GM12878 (cell line): ENCODE results near the gene CARD10. TPM values are rescaled to one million over a fixed set of nuclear protein-coding genes. Genes with fewer than 3 reads are reported as not detected.

Source experiments
- ATF7 ChIP-seq: fragments of 450-650 bp; IDR thresholded peaks from 2 replicates; pipeline ENCODE4 v1.6.1; 2016; ENCODE audit warnings: low read depth, mild to moderate bottlenecking
- CREB1 ChIP-seq: IDR thresholded peaks from 2 replicates; pipeline ENCODE4 v1.6.1; 2012; ENCODE audit warnings: low read depth, mild to moderate bottlenecking, inconsistent platforms
- DPF2 ChIP-seq: fragments of 450-650 bp; IDR thresholded peaks from 2 replicates; pipeline ENCODE4 v1.6.1; 2017; ENCODE audit warnings: mild to moderate bottlenecking
- HDAC2 ChIP-seq: fragments of 200-600 bp; sonication (generic); IDR thresholded peaks from 2 replicates; pipeline ENCODE4 v1.6.1; 2017
- HDAC6 ChIP-seq: fragments of 200-600 bp; sonication (generic); IDR thresholded peaks from one replicate; pipeline ENCODE4 v1.8.0; 2017; ENCODE audit warnings: antibody characterized with exemption; ENCODE audit not compliant: unreplicated experiment
- MTA3 ChIP-seq: IDR thresholded peaks from 2 replicates; pipeline ENCODE4 v1.6.1; 2012; ENCODE audit warnings: low read length, inconsistent platforms, borderline replicate concordance
- MYC ChIP-seq: IDR thresholded peaks from 2 replicates; pipeline ENCODE4 v1.6.1; 2011; ENCODE audit warnings: mild to moderate bottlenecking, low read length, moderate library complexity, inconsistent platforms; ENCODE audit not compliant: insufficient read depth, insufficient replicate concordance, insufficient read length, severe bottlenecking
- RB1 ChIP-seq: fragments of 450-650 bp; formaldehyde crosslinking; IDR thresholded peaks from 2 replicates; pipeline ENCODE4 v1.6.1; 2017; ENCODE audit warnings: mild to moderate bottlenecking, borderline replicate concordance
- RBBP5 ChIP-seq: fragments of 200-600 bp; sonication (generic); conservative IDR thresholded peaks from 2 replicates; pipeline ENCODE4 v1.6.1; 2016
- SMC3 ChIP-seq: IDR thresholded peaks from 2 replicates; pipeline ENCODE4 v1.6.1; 2011; ENCODE audit warnings: low read length, improper control_type of control experiment, borderline replicate concordance
- SREBF1 ChIP-seq: IDR thresholded peaks from 2 replicates; pipeline ENCODE4 v1.6.1; 2012; ENCODE audit warnings: mild to moderate bottlenecking, low read length
- ZBED1 ChIP-seq: IDR thresholded peaks from 2 replicates; pipeline ENCODE4 v1.6.1; 2016; ENCODE audit warnings: borderline replicate concordance
- ZNF217 ChIP-seq: fragments of 450-650 bp; IDR thresholded peaks from 2 replicates; pipeline ENCODE4 v1.6.1; 2017; ENCODE audit warnings: antibody characterized with exemption, mild to moderate bottlenecking
- ZNF24 ChIP-seq: fragments of 450-650 bp; IDR thresholded peaks from 2 replicates; pipeline ENCODE4 v1.6.1; 2017; ENCODE audit warnings: antibody characterized with exemption, mild to moderate bottlenecking
- polyA plus RNA-seq, 11 experiments: library from polyadenylated mRNA; depleted of rRNA in 4 of 11; unstranded in 6 of 11; stranded (reverse) in 5 of 11; fragments of >200 nt; fragmentation: Nextera tagmentation in 4 of 11; fragmentation: Illumina TruSeq in 1 of 11; extraction: Ambion mirVana in 4 of 11; extraction: Trizol in 1 of 11; gene quantifications; 1 replicate in 1 of 11; 2 replicates in 10 of 11; pipeline versions ENCODE4 v1.2.1 to v1.2.3, GENCODE V29; 2011 to 2016; ENCODE audit warnings: inconsistent platforms in 2 of 11, missing spikeins in 2 of 11, low read depth in 1 of 11
- total RNA-seq, 4 experiments: library from RNA; depleted of rRNA in 3 of 4; stranded (reverse); fragments of >200 nt in 3 of 4; fragmentation: Illumina TruSeq in 1 of 4; extraction: Trizol in 1 of 4; gene quantifications; 2 replicates each; pipeline versions ENCODE4 v1.2.1 to v1.2.3, GENCODE V29; 2013 to 2021
- TF ChIP-seq, protein P1 (sequence below): fragments of 450-650 bp; IDR thresholded peaks from 2 replicates; pipeline ENCODE4 v1.6.1; 2016; ENCODE audit warnings: mild to moderate bottlenecking, moderate library complexity, borderline replicate concordance
- TF ChIP-seq, protein P2 (sequence below): fragments of 450-650 bp; conservative IDR thresholded peaks from 2 replicates; pipeline ENCODE4 v1.6.1; 2017; ENCODE audit warnings: mild to moderate bottlenecking, moderate library complexity
- TF ChIP-seq, protein P3 (sequence below): IDR thresholded peaks from 2 replicates; pipeline ENCODE4 v1.6.1; 2012; ENCODE audit warnings: low read length, inconsistent platforms
- TF ChIP-seq, protein P4 (sequence below): IDR thresholded peaks from 2 replicates; pipeline ENCODE4 v1.6.1; 2012; ENCODE audit warnings: low read depth, low read length, improper control_type of control experiment
- TF ChIP-seq, protein P5 (sequence below): IDR thresholded peaks from 2 replicates; pipeline ENCODE4 v1.6.1; 2011; ENCODE audit warnings: borderline replicate concordance, low read depth, mild to moderate bottlenecking, moderate library complexity, low read length; ENCODE audit not compliant: insufficient read depth, poor library complexity, severe bottlenecking
- TF ChIP-seq, protein P6 (sequence below): IDR thresholded peaks from 2 replicates; pipeline ENCODE4 v1.6.1; 2012; ENCODE audit warnings: low read depth, low read length, improper control_type of control experiment

Gene CARD10
- total and polyA plus RNA-seq, 10 of the 15 experiments (the other 5 are each of a cell fraction or from before 2014, with no cell fraction given): 0.08 to 0.10 (median 0.10) TPM; not detected in 7

DNA sequence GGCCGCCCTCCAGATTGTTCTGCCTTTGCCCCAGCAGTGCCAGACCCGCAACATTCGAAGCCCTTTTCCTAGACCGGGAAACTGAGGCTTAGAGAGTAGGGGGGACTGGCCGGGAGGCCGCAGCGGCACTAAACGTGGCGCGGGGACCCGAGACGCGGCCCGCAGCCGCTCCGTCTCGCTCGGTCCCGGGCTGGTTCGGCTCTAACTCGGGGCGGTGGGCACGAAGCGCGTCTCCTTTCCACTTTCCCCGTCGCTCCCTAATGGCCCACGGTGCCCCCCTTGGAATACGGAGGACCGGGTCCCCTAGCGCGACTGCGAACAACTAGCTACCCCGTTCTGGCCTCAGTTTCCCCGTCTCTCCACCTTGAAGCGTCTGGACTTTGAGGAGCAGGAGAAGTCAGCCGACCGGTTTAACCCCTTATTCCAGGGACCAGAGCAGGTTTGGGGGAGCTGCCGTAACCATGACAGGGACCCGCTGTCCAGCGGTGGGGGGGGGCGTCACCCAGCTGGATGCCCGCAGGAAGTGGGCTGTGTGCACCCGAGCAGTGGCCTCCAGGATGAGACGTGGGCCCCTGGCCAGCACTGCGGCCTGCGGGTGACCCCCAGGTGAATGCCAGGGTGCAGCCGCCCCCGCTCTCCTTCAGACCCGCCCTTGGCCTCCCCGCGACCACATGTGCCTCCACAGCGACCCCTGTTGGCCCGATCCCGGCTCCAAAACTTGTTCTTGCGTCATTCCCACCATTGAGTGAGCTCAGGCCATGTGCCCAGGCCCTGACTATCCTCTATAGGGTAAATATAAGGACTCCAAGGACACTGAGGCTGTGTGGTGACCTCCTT lies 42.2 kb upstream of the CARD10 start (continued):
- TF ChIP-seq, protein P1, sequence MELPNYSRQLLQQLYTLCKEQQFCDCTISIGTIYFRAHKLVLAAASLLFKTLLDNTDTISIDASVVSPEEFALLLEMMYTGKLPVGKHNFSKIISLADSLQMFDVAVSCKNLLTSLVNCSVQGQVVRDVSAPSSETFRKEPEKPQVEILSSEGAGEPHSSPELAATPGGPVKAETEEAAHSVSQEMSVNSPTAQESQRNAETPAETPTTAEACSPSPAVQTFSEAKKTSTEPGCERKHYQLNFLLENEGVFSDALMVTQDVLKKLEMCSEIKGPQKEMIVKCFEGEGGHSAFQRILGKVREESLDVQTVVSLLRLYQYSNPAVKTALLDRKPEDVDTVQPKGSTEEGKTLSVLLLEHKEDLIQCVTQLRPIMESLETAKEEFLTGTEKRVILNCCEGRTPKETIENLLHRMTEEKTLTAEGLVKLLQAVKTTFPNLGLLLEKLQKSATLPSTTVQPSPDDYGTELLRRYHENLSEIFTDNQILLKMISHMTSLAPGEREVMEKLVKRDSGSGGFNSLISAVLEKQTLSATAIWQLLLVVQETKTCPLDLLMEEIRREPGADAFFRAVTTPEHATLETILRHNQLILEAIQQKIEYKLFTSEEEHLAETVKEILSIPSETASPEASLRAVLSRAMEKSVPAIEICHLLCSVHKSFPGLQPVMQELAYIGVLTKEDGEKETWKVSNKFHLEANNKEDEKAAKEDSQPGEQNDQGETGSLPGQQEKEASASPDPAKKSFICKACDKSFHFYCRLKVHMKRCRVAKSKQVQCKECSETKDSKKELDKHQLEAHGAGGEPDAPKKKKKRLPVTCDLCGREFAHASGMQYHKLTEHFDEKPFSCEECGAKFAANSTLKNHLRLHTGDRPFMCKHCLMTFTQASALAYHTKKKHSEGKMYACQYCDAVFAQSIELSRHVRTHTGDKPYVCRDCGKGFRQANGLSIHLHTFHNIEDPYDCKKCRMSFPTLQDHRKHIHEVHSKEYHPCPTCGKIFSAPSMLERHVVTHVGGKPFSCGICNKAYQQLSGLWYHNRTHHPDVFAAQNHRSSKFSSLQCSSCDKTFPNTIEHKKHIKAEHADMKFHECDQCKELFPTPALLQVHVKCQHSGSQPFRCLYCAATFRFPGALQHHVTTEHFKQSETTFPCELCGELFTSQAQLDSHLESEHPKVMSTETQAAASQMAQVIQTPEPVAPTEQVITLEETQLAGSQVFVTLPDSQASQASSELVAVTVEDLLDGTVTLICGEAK: no peak
- TF ChIP-seq SMC3: peak; percentile 39; the same call in 1 of the 2 replicates
- TF ChIP-seq ATF7: no peak
- no peak for TF ChIP-seq SREBF1
- TF ChIP-seq MTA3: no peak
- TF ChIP-seq HDAC2: no peak
- peak; percentile 43; the same call in 1 of the 2 replicates for TF ChIP-seq RB1
- TF ChIP-seq MYC: no peak
- no peak for TF ChIP-seq HDAC6
- TF ChIP-seq, protein P2, sequence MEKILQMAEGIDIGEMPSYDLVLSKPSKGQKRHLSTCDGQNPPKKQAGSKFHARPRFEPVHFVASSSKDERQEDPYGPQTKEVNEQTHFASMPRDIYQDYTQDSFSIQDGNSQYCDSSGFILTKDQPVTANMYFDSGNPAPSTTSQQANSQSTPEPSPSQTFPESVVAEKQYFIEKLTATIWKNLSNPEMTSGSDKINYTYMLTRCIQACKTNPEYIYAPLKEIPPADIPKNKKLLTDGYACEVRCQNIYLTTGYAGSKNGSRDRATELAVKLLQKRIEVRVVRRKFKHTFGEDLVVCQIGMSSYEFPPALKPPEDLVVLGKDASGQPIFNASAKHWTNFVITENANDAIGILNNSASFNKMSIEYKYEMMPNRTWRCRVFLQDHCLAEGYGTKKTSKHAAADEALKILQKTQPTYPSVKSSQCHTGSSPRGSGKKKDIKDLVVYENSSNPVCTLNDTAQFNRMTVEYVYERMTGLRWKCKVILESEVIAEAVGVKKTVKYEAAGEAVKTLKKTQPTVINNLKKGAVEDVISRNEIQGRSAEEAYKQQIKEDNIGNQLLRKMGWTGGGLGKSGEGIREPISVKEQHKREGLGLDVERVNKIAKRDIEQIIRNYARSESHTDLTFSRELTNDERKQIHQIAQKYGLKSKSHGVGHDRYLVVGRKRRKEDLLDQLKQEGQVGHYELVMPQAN: no peak
- TF ChIP-seq, protein P3, sequence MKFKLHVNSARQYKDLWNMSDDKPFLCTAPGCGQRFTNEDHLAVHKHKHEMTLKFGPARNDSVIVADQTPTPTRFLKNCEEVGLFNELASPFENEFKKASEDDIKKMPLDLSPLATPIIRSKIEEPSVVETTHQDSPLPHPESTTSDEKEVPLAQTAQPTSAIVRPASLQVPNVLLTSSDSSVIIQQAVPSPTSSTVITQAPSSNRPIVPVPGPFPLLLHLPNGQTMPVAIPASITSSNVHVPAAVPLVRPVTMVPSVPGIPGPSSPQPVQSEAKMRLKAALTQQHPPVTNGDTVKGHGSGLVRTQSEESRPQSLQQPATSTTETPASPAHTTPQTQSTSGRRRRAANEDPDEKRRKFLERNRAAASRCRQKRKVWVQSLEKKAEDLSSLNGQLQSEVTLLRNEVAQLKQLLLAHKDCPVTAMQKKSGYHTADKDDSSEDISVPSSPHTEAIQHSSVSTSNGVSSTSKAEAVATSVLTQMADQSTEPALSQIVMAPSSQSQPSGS: no peak
- no peak for TF ChIP-seq ZNF217
- TF ChIP-seq RBBP5: no peak
- no peak for TF ChIP-seq ZBED1
- peak; percentile 60; the same call in 1 of the 2 replicates for TF ChIP-seq CREB1
- TF ChIP-seq ZNF24: no peak
- TF ChIP-seq, protein P4, sequence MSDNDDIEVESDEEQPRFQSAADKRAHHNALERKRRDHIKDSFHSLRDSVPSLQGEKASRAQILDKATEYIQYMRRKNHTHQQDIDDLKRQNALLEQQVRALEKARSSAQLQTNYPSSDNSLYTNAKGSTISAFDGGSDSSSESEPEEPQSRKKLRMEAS: no peak
- 0 out of 2 replicates have a peak, but pooled peaks have one; percentile 15 for TF ChIP-seq DPF2
- TF ChIP-seq, protein P5, sequence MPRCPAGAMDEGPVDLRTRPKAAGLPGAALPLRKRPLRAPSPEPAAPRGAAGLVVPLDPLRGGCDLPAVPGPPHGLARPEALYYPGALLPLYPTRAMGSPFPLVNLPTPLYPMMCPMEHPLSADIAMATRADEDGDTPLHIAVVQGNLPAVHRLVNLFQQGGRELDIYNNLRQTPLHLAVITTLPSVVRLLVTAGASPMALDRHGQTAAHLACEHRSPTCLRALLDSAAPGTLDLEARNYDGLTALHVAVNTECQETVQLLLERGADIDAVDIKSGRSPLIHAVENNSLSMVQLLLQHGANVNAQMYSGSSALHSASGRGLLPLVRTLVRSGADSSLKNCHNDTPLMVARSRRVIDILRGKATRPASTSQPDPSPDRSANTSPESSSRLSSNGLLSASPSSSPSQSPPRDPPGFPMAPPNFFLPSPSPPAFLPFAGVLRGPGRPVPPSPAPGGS: no peak
- TF ChIP-seq, protein P6, sequence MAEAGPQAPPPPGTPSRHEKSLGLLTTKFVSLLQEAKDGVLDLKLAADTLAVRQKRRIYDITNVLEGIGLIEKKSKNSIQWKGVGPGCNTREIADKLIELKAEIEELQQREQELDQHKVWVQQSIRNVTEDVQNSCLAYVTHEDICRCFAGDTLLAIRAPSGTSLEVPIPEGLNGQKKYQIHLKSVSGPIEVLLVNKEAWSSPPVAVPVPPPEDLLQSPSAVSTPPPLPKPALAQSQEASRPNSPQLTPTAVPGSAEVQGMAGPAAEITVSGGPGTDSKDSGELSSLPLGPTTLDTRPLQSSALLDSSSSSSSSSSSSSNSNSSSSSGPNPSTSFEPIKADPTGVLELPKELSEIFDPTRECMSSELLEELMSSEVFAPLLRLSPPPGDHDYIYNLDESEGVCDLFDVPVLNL: no peak
